HG02938 (cell line): ENCODE data around the gene CD48.
A peak's percentile ranks its signal among the peaks of the same experiment; 100 is the strongest.
"Not testable (repeated sequence)": the region's sequence is repeated elsewhere in the genome, so short reads cannot be mapped to it uniquely, and the experiment has no call there.

Experiments used
- ATAC-seq: cut with Tn5 transposase; IDR thresholded peaks from one replicate; pipeline ENCODE4 v1.9.1; 2021; ENCODE audit warnings: mild to moderate bottlenecking, moderate library complexity; ENCODE audit not compliant: unreplicated experiment

The CD48 gene

DNA sequence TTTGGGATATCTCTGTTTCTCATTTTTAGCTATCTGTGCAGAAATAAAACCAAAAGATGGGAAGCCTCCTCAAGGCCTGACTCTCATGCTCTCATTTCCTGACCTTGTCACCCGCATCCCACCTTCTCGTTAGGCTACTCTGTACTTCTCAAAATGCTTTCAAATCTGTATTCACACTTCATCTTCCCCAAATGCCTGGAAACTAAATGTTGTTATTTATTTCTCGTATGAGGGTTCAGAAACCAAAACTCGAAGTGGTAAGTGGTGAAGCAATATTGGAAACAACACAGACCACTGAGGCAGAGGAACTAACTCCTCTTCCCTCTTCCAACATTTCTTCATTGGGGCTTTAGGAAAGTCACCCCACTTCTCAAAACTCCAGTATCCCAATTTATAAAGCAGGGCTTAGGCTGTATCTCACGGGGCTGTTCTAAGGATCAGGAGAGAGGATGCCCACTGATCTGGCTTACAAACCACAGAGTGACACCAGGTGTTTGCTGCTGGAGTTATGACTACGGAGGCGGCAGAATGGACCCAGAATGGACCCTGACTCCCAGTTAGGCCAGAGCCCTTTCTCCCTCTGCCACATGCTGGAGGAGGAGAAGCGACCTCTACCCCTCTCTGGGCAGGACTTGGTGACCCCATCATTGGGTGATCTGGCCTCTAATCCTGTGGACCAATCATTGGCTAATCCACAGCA, 31.0 kb upstream of the CD48 start:
- no peak for ATAC-seq

DNA sequence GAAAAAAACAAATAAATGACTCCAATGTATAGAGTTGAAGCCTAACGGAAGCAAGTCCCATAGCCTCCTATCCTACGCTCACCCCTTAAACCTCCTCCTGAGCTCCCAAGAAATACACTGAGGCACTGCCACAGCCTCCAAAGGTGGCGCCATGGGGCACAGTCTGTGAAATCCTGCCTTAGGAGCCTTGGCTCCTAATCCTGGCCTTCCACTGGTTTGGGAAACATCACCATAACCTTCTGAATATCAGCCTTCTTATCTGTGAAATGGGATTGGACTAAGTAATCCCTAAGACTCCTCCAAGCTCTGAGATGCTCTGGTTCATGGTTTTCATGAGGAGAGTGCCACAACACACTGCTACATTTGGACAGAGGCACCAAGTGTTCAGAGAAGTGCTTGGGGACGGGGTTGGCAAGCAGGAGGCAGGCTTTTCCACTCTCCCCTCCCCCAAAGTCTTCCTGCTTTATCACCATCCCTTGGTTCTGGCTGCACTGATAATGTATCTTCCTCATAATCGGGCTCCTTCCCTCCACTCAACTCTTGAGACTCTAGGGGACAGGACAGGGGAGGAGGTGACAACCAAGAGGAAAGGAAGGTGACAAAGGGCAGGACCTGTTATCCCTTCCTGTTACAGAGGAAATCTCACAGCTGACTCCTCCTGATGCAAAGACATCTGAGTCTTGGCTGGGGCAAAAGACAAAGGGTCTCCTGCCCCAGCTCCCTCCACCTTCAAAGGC, 30.2 kb upstream of the CD48 start:
- ATAC-seq = no peak

DNA sequence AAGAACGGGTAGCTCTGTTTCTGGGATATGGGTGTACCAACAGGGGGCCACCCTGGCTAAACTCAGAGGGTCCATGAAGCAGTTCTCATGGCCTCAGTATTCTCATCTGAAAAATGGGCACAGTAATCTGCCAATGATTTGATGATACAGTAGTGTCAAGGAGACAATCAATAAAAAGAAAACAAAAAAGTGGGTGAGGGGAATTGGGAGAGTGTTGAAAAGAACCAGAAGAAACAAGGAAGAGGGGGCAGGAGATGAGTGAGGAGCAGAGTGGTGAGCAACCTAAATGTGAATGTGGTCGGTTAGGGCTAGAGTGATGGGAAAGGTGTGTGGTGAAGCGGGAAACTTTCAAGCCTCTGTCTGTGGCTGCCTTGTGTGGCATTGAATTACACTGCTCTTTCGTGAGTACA, 29.5 kb upstream of the CD48 start:
- ATAC-seq = no peak

DNA sequence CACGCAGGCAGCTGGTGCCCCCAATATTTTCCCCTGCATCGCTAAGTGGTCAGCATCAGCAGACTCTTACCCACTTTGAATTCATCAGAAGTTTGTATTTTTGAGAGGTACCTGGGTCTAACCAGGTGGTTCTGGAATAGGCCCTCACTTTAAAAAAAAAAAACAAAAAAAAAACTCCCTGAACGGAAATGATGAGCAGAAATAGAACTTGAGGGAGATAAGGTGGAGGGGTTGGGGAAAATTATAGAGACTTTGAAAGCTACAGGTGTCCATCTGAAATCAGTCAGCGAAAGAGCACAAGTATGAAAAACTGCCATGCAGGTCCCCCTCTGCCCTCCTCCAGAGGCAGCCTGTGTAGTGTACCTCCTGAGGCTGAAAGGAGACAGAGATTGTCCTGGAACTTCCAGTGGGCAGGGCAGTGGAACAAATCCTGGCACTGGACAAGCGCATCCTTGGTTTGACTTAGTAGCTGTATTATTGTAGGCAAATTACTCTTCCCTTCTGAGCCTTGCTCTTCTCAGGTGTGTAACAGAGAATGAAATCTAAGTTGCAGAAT, 28.6 kb upstream of the CD48 start:
- ATAC-seq = no peak

DNA sequence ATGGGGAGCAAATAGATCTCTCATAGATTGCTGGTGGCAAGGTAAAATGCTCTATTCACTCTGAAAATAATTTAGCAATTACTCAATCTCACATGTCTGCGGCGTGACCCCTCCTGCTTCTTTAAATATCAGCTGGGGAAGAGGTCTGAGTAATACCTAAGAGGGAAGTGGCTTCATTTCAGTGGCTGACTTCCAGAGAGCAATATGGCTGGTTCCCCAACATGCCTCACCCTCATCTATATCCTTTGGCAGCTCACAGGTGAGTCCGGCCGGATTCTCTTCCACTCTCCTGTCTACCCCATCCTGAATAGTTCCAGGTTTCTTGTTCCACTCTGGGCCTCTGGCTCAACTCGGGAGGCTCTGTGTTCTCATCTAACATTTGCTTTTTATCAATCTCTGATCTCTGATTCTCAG, 27.5 kb upstream of the CD48 start, which contains the start of gene SLAMF7:
Gene SLAMF7 (plus strand): TSS at position 150 of the 414 bp plus-strand sequence. CDS start 55 bp downstream, at position 205.
- peak; percentile 61 for ATAC-seq

DNA sequence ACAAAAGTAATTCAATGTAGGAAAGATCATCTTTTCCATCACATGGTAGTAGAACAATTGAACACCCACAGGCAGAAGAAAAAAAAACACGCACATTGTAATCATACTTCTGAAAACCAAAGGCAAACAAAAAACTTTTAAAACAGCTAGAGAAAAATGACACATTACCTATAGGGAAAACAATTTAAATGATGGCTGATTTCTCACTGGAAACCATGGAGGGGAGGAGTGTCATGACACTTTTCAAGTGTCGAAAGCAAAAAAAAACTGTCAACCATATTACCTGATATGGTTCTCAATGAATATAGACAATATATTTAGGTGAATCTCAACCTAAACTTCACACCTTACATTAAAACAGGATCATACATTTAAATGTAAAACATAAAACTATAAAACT, 26.6 kb upstream of the CD48 start:
- ATAC-seq = no peak

DNA sequence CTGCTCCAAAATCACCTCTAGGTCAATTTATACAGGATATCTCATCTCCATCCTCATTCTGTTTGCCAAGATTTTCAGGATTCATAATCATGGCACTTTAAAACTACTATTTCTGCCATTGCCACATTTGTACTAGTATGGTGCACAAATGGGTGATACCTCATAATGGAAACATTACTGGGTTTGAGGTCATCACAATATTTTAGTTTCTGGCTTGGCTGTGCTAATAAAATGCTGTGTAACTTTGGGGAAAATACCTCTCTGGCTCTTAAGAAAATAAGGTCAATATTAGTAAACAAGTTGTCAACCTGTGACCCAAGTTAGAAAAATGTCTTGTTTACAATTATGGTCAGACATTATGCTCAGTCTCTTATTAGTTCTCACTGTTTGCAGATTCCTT, 22.7 kb upstream of the CD48 start:
- no peak for ATAC-seq

DNA sequence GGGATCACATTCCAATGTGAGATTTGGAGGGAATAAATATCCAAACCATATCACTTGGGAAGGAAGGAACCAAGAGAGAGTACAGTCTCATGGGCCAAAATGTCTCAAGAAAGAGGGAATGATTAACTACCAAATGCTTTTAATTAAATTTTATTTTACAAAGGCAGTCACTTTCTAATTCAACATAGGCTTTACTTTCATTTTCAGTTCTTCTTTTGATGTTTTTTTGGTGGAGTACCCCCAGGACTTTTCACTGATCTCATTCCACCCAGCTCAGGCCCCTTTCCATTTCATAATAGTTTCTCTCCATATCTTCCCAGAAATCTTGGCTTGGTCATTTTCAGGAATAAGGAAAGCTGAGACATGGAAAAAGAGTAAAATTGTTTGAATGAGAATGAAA, 22.3 kb upstream of the CD48 start:
- ATAC-seq = no peak

DNA sequence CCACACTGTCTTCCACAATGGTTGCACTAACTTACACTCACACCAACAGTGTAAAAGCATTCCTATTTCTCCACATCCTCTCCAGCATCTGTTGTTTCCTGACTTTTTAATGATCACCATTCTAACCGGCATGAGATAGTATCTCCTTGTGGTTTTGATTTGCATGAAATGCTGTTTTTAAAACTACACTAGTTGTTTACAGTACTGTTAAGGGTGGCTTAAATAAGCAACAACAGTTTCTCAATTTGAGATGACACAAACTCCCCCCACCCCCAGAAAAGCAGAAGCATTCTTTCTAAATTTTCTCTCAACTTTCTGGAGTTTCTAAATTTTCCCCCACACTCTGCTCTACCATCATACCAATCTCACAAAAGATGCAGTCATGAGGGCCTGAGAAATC, 20.4 kb upstream of the CD48 start:
- ATAC-seq = no peak

DNA sequence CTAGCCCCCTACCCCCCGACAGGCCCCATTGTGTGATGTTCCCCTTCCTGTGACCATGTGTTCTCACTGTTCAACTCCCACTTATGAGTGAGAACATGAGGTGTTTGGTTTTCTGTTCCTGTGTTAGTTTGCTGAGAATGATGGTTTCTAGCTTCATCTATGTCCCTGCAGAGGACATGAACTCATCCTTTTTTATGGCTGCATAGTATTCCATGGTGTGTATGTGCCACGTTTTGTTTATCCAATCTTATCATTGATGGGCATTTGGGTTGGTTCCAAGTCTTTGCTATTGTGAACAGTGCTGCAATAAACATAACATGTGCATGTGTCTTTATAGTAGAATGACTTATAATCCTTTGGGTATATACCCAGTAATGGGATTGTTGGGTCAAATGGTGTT, 19.9 kb upstream of the CD48 start:
- ATAC-seq = not testable (repeated sequence)

DNA sequence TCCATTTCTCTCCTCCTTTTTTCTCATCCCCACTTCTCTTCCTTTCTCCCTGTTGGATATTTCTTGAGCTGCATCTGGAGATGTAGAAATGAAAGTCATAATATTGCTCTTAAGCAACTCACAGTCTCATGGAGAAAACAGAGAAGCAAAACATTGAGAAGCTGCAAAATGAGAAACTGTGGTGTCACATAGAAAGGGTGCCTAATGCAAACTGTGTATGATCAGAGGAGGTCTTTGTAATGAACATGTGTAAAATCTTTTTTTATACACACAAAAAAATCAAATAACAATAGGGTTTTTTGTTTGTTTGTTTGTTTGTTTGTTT, 15.7 kb upstream of the CD48 start:
- no peak for ATAC-seq

DNA sequence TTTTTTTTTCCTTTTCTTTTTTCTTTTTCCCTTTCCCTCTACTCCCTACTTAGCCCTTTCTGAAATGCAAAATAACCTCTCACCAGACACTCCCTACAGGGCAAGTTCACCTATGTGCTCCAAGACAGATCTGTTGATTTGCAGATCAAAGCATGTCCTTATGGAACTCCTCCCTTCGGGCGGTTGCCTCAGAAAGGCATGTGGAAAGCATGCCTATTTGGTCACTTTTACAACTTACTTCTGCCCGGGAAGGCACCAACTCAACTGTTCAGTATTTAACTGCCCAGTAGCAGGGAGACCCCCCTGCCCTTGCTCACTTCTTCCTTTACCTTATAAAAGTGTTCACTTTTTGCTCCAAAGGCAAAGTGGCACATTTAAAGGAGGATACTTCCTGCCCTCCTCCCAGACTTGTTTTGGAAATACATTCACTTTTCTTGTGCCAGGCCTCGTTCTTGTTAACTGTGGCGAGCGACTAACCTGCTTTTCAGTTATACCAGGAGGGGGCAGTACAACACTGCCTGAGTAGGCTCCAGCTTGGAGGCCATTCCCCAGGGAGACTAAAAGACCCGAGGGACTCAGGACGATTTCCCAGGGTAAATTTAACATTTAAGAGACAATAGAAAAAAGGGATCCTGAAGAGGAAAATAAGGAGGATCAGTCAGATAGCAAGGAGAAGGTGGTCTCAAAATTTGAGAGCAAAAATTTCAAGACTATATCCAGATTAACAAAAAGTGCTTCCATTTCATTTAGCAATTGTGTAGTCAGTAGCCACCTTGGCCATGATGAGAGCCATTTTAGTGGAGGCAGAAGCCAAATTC, 15.1 kb upstream of the CD48 start:
- peak; percentile 55 for ATAC-seq

DNA sequence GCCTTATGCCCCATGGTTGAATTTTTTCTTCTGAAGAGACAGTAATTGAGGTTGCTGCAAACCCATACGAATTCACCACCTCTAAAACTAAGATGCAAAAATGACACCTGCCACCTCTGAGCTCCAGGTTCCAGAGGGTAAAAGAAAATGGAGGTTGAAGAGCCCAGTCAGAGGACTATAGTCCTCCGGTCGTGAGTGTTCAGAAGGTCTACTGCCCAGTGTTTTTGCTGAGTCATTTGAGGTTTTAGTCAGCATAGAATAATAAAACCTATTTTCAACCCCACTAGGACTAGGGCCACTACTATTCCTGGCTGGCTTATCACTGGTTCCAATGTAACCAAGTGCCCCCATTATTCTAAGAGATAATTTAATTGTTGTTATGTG, 14.5 kb upstream of the CD48 start:
- ATAC-seq = no peak

DNA sequence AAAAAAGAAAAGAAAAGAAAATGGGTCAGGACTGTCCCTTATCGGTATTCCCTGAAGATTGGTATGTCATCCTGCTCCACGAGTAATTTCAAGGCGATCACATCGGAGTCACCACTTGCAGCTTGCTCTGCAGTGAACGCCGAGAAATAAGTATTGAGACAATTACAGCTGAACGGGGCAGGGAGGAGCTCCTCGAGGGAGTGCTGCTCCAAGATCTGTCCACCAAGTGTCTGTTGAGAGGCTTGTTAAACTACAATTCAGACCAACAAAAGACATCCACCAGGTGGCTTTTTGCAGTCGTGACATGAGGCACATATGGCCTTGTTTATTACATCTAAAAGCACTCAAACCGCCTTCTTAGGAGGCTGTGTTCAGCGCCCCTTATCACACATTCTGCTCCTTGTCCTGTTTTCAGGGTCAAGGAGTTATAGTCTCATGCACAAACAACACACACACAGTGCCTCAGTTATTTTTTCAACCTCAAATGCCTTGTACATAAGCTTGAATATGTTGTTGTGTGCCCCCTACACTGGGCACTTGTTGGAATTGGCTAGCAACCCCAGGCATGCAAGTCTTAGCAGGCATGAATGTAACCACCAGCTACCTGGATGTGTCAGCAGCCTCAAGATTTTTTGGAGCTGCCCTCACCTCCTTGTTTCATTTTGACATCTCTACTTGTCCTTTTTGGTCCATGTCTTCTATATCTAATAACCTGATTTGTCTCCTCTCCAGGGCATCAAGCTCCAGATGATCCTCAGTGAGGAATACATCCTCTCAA, 13.0 kb upstream of the CD48 start:
- no peak for ATAC-seq

DNA sequence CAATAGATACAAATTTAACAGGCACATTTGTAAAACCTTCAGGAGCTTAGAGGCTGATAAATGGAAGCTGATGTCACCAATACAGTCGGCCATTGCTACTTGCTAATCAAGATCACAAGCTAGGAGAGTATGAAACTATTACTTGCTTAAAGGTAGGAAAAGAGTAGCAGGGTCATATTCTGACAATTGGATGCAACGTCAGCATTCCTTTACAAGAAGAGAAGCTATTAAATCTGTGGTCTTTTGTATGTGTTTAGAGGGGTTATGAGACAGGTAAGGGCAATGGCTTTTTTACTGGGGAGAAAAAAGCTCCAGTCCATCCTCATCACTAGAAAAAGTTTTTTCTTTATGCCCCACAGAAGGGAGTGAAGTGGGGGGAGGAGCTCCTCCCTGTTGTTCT, 11.7 kb upstream of the CD48 start:
- no peak for ATAC-seq

DNA sequence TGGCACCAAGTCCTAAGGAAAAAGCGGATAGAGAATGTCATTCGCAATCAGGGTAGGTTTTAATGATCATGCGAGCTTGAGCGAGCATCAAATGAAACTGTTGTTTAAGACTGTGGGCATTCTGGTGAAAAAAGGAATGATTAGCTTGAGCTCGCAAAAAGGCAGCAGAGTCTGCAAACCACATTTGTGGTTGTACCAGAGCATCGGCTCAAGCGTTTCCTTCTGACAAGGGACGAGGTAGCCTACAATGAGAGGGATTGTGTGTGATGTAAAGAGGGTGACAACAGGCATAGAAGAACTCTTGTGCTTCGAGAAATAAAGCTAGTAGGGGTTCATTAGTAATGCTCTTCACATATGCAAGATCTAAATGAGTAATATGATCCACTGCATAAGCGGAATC, 11.1 kb upstream of the CD48 start:
- no peak for ATAC-seq

DNA sequence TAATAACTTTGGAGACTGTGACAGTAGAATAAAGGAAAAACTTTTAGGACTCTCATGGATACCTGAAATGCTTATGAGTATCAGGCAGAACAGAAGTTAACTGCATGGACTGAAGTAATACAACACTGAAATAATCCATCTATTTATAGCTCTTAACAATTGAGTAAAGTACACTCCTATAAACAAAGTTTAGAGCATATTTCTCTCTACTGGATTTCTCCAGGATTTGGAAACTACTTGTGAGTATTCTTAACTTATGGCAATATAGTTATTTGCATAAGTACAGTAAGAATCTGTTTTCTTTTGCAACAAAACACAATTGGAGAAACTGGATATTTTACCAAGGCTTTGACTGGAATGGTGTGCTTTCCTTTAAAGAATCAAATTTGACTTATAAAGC, 9.9 kb upstream of the CD48 start:
- no peak for ATAC-seq

DNA sequence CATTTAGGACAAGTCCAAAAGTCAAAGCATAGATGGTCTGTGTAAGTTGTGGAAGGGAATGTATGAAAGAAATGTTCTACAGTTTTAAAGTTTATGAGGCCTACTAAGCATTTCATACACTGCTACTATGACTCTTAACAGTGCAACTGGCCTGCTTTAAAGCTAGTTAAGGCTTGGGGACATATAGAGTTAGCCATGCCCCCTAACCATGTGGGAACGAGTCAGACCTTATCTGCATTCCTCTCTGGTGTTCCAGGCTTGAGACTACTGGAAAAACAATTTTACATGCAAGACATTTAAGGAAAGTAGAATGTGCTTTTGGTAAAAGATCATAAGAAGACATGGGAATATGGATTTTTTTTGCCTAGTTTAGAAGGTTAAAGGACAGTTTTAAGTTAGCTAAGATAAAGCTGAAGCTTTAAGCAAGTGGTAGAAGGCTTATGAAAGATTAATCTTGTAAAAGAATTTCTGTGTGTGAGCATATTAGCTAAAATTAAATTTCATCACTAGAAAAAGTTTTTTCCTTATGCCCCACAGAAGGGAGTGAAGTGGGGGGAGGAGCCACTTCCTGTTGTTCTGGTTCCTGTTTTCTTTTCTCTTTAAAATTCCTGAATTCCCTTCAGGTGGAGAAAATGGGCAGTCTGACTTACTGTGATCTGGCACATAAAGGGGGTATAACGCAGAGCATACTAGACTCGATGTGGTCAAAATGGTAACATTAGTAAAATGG, 8.9 kb upstream of the CD48 start:
- no peak for ATAC-seq

DNA sequence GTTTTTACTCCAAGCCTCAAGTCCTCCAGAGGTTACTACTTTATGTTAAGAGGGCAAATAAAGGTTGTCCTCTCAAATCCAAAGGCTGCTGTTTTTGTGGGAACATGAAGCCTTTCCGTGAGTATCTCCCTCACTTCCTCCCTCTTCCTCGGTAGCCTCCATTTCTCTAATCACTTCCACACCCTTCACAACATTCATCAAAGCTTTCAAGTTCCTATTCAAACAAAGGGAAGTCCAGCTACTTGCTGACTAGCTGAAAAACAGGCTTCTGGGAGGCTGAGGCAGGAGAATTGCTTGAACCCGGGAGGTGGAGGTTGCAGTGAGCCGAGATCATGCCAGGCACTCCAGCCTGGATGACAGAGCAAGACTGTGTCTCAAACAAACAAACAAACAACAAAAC, 6.6 kb upstream of the CD48 start:
- ATAC-seq = no peak

DNA sequence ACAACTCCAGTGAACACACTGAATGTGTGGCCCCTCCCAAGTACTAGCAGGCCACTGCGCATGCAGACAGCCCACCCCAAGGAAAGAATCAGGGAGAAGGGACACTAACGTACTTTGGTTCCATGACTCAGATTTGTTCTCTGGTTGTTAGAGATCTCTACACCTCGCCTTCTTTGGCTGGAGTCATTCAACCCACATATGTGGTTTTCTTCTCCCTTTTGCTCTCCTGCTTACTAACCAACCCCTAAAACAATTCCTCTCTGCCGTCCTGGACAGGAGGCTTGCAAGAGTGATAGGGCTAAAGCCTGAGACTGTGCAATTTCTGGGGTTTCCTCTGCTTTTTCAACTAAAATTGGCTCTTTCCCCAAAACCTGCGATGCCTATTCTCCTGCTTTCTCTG, 5.7 kb upstream of the CD48 start:
- no peak for ATAC-seq
